GM23248 (cell line): Measurements from ENCODE around the gene ALDOA.

ENCODE experiments used
- EZH2 ChIP-seq: fragments of 200-600 bp; sonication (generic); IDR thresholded peaks from 2 replicates; pipeline ENCODE4 v1.6.1; 2018; ENCODE audit warnings: antibody characterized with exemption, mild to moderate bottlenecking; ENCODE audit not compliant: insufficient read depth, poor library complexity, severe bottlenecking
- EZH2phosphoT487 ChIP-seq: fragments of 200-600 bp; sonication (generic); IDR thresholded peaks from 2 replicates; pipeline ENCODE4 v1.6.1; 2018; ENCODE audit warnings: antibody characterized with exemption, moderate library complexity, mild to moderate bottlenecking, low read depth; ENCODE audit not compliant: insufficient read depth

GRCh38 chr16:30065943-30066760 lies 592 bp downstream of the ALDOA start:
- no peak for TF ChIP-seq EZH2
- TF ChIP-seq EZH2phosphoT487 = no peak
